HG03025 (cell line): ENCODE results near the gene F2RL3.
"Not testable (repeated sequence)": the region's sequence is repeated elsewhere in the genome, so short reads cannot be mapped to it uniquely, and the experiment has no call there.

Experiments
- ATAC-seq: cut with Tn5 transposase; IDR thresholded peaks from one replicate; pipeline ENCODE4 v1.9.1; 2021; ENCODE audit warnings: mild to moderate bottlenecking, moderate library complexity; ENCODE audit not compliant: unreplicated experiment, low FRiP score

The F2RL3 gene

DNA sequence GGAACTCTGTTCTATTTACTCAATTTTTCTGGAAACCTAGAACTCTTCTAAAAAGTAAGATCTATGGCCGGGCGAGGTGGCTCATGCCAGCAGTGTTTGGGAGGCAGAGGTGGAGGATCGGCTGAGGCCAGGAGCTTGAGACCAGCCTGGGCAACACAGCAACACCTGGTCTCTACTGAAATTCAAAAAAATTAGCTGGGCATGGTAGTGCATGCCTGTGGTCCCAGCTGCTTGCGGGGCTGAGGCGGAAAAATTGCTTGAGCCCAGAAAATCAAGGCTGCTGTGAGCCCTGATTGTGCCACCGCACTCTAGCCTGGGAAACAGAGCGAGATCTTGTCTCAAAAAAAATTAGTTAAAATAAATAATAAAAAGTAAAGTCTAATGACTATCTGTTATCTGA is 28.6 kb downstream of the F2RL3 start:
- no peak for ATAC-seq

DNA sequence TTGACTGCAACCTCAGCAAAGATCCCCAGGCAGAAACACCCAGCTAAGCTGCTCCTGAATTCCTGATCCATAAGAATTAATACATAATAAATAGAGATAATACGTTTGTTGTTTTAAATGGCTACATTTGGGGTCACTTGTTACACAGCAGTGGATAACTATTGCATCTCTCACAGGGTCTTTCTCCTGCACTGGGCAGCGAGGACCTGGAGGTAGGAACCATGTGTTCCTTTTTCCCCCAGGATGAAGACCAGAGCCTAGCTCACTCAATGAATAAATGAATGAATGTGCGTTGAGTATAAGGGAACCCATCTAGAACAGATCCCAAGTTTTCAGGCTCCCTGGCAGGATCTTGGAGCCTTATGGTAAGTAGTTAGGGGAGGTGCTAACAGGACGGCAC is 30.7 kb downstream of the F2RL3 start:
- ATAC-seq: no peak

DNA sequence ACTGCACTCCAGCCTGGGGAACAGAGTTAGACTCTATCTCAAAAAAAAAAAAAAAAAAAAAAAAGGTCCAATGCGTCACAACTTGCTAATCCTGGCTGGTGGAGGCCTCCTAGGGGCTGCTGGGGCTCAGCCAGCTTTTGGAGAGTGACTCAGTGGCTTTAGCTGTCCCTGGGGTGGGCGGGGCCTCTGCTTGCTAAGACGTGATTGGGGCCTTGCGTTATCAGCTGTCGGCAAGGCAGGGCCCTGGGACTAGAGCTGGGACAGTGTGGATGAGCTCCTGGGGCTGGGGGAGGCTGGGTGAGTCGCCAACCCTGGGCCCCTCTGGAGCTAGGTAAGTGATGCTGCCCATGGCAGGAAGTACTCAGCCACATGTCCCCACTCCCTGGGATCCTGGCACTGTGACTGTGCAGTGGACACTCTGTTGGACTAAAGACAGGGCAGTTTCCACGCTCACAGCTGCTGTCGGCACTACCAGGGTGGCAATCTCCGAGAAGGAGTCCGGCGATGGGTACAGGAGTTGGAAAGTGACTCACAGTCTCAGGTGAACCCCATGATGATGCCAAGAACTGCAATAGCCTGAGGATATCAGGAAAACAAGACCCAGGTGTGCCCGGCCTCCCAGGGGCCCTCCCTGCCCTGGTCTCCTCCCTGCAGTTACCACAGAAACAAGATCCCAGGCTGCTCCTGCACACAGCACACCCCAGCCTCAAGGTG is 32.2 kb downstream of the F2RL3 start:
- ATAC-seq: no peak

DNA sequence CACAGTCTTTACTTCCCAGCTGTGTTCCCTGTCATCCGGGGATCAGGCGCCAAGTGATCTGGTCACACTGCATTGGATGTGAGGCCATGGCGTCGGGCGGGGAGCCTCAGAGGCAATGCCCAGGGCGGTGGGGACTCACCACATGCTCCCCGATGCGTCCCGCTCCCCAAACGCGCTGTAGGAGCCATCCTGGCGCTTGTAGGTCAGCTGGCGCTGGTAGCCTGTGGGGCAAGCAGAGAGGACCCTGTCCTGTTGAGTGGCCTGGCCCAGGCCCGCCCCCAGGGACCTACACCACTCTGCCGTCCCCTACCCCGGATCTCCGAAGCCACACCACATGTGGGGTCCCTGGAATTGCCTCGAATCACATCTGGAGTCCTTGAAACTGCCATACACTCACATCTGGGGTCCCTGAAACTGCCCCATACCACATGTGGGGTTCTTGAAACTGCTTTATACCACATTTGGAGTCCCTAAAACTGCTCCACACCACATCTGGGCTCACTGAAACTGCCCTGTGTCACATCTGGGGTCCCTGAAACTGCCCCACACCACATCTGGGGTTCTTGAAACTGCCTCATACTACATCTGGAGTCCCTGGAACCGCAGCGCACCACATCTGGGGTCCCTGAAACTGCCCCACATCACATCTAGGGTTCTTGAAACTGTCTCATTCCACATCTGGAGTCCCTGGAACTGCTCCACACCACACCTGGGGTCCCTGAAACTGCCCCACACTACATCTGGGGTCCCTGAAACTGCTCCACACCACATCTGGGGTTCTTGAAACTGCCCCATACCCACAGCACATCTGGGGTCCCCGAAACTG is 33.2 kb downstream of the F2RL3 start:
- ATAC-seq: no peak

DNA sequence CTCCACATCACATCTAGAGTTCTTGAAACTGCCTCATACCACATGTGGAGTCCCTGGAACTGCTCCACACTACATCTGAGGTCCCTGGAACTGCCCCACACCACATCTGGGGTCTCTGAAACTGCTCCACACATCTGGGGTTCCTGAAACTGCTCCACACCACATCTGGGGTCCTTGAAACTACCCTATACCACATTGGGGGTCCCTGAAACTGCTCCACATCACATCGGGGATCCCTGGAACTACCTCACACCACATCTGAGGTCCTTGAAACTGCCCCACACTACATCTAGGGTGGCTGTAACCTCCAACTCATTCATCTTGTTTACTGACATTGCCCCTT is 33.8 kb downstream of the F2RL3 start:
- no peak for ATAC-seq

DNA sequence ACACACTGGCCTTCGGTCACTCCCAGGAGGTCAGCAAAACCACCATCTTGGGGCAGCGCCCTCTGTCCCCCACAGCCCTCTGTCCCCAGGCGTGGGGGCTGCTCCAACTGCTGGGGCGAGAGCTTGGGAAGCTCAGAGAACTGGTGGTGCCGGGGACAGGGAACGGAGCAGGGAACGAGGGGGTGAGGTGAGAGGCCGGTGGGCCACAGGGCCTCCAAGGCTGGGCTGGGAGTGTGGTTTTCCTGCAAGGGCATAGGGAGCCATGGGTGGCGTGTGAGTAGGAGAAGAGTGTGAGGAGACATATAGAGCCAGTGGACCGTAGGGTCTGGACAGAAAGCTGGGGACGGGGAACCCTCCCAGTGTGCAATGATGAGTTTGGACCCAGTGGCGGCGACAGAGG is 34.1 kb downstream of the F2RL3 start:
- no peak for ATAC-seq

DNA sequence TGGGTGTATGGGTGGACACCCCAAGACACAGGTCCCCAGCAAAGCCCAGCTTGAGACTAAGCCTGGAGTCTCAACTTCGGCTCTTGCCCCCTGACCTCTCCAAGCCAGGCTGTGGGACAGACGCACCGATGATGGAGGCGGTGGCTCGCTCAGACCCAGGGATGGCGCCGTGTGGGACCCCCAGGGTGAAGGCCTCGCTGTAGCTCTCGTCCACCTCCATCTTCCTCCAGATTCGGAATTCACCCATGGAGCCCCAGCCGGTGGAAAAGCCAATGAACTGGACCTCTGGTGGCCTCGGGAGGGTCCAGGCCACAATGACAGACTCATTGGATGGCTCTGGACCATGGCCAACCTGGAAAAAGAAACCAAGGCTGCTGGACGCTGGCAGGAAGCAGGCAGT is 39.1 kb downstream of the F2RL3 start:
- no peak for ATAC-seq

DNA sequence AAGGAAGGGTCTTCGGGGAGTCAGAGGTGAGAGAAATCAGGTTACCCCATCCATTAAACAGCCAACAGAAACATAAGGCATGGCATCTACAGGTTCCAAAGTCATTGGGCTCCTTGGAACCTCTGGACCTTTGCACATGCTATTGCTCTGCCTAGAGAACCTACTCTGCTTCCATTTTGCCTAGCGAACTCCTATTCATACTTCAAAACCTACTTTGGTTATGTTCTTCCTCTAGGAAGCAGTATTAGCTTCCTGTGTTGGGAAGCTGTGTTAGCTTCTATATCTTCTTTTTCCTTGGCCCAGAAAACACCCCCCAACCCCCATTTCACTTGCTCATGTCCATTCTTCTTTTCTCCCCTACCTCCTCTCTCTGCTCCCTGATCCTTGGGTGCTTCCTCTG is 39.6 kb downstream of the F2RL3 start:
- no peak for ATAC-seq

DNA sequence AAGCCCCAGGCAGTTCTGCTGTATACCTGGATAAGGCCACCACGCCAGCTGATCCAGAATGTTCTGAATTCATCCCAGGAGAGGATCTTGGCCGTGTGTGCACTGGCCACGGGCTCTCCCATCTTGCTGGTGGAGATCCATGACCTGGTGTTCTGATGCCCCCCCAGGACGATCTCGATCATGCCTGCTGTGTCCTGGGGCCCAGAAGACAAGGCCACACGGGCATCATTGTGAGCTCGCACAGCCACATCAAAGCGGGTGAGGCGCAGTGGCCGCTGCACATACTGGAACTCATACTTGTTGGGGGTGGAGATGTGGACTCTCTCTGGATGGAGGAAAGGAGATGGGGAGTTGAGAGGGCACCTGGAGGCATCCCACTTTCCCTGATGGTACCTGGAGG is 40.1 kb downstream of the F2RL3 start:
- ATAC-seq: no peak

DNA sequence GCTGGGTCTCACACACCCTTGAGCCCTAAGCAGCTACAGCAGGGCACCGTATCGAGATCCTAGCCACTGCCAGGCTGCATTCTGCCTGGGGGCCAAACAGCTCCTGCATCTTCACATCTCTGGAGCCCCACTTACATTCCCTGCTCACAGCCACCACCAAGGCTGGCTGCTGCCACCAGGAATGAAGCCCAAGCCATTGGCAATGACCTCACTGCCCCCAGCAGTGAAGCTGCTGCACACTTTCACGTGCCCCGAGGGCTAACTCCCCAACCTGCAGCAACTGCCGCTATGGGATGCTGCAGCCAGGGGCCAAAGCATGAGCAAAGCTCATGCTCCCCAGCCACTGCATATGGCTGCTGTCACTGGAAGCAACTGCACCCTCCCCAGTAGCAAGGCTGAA is 42.0 kb downstream of the F2RL3 start:
- ATAC-seq: no peak

DNA sequence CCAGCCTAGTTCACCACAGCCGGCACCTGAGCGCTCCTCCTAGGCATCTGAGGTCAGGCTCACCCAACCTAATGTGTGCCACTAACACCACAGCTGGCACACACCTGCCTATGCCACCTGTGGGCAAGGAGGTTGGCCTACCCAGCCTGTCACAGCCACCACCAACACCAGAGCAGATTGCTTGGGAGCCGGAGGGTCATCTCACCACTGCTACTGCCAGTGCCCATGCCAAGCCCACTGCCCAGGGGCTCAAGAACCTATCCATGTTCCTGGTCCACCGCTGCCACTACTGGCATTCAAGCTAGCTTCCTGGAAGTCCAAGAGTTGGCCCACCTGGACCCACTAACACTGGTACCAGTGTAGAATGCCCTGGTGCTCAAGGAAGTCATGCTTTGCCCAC is 42.5 kb downstream of the F2RL3 start:
- ATAC-seq: no peak

DNA sequence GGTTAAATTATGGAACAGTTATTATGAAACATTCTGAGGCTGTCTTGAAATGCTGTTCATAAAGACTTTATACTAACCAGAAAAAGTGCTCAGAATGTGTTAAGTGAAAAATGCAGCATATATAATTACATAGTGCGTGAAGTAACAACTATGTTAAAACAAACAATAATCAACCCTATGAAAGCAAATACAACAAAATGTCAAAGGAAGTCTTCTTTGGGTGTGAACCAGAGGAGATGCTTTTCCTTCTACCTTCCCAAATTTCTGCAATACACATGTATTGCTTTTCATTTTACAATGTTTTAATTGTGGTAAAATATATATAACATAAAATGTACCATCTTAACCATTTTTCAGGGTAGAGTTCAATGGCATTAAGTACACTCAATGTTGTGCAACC is 45.7 kb downstream of the F2RL3 start:
- no peak for ATAC-seq

DNA sequence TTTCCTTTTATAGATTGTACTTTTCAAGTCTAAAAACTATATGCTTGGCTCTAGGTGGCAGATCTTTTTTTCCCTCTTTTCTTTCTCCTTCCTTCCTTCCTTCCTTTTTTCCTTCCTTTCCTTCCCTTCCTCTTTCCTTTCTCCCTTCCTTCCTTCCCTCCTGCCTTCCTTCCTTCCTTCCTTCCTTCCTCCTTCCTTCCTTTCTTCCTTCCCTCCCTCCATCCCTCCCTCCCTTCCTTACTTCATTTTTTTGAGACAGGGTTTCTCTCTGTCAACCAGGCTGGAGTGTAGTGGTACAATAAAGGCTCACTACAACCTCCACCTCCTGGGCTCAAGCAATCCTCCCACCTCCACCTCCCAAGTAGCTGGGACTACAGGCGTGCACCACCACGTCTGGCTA is 48.1 kb downstream of the F2RL3 start:
- ATAC-seq: no peak

DNA sequence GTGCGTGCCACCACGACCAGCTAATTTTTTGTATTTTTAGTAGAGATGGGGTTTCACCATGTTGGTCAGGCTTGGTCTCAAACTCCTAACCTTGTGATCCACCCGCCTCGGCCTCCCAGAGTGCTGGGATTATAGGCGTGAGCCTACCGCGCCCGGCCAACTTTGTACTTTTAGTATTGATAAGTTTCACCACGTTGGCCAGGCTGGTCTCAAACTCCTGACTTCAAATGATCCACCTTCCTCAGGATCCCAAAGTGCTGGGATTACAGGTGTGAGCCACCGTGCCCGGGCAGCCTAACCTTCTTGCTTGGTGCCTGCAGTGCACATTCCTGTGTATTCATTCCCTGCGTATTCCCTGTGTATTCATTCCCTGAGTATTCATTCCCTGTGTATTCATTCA is 49.0 kb downstream of the F2RL3 start:
- ATAC-seq: not testable (repeated sequence)

DNA sequence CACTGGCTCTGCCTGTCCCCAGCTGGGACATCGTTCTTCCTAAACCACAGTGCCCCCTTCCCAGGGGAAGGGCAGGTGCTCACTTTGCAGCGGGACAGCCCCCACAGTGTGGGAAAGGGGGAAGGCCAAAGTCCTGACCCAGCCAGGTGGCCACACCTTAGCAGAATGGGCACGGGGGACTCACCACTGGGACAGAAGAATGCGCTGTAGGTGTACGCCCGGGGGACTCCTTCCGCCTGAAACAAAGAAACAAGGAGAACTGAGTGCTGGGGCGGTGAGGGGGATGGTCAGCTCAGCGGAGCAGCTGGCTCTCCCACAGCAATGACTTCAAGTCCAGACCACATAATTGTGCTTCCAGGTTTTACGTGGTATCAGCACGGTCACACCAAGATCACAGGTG is 49.4 kb downstream of the F2RL3 start:
- ATAC-seq: no peak

DNA sequence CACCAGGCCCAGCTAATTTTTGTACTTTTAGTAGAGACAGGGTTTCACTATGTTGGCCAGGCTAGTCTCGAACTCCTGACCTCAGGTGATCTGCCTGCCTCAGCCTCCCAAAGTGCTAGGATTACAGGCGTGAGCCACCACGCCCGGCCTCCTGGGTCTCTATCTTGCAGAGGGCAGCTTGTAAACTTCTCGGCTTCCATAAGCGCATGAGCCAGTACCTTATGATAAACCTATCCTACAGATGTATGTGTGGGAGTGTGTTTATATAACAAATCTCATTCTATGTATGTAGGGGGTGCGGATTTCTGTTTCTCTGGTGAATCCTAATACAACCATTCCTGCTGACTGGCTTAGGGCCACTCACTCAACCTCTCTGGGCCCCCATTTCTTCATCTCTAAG is 51.3 kb downstream of the F2RL3 start:
- not testable (repeated sequence) for ATAC-seq

DNA sequence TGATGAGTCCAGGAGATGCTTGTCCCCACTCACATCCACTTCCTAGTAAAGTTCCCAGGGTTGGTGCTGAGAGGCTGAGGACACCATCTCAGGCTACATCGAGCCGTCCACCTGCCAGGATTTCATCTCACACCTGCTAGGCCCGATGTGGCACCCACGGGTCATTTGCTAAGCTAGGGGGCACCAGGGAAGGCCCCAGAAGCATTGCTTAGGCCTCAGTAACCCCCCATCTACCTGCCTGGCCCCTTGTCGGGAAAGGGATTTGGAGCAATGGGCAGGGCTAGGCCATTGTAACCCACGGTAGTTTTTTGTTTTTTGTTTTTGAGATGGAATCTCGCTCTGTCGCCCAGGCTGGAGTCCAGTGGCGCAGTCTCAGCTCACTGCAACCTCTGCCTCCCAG is 51.8 kb downstream of the F2RL3 start:
- no peak for ATAC-seq
